ENCODE measurements around the gene FERMT2.

- TF ChIP-seq, protein P1, sequence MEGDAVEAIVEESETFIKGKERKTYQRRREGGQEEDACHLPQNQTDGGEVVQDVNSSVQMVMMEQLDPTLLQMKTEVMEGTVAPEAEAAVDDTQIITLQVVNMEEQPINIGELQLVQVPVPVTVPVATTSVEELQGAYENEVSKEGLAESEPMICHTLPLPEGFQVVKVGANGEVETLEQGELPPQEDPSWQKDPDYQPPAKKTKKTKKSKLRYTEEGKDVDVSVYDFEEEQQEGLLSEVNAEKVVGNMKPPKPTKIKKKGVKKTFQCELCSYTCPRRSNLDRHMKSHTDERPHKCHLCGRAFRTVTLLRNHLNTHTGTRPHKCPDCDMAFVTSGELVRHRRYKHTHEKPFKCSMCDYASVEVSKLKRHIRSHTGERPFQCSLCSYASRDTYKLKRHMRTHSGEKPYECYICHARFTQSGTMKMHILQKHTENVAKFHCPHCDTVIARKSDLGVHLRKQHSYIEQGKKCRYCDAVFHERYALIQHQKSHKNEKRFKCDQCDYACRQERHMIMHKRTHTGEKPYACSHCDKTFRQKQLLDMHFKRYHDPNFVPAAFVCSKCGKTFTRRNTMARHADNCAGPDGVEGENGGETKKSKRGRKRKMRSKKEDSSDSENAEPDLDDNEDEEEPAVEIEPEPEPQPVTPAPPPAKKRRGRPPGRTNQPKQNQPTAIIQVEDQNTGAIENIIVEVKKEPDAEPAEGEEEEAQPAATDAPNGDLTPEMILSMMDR (IDR thresholded peaks at IDR 0.05) = no peak
- no peak for TF ChIP-seq POLR2A (IDR thresholded peaks at IDR 0.05)
Observed at GRCh38 chr14:52875707-52876106, 75.1 kb downstream of the FERMT2 start.

All from testis (tissue), 2 donors.